AG04449 (cell line): ENCODE results near the gene GNB2.

ENCODE experiments used
- CTCF ChIA-PET: fragments of 350-600 bp; formaldehyde crosslinking; extraction: SDS; loops from one replicate; lab custom pipeline; 2021; ENCODE audit warnings: antibody characterized with exemption; lab: Yijun Ruan, JAX
- POLR2A ChIA-PET: fragments of 400-600, 350-600 bp; formaldehyde crosslinking; extraction: SDS; loops from one replicate; lab custom pipeline; 2020; ENCODE audit warnings: antibody characterized with exemption, inconsistent platforms; lab: Yijun Ruan, JAX
- DNase-seq: peaks from one replicate; pipeline ENCODE4 v3.0.0-alpha.2; 2010; ENCODE audit warnings: low read depth, low spot score
- H3K4me3 ChIP-seq: 2 replicates; pipeline ENCODE4 v1.5.1; 2011; ENCODE audit warnings: low read depth, mild to moderate bottlenecking, control low read depth, low read length
- TF ChIP-seq, protein P1 (sequence below): IDR thresholded peaks from one replicate; pipeline ENCODE4 v1.5.1; 2011; ENCODE audit warnings: mild to moderate bottlenecking, moderate library complexity, low read length, control low read depth, inconsistent platforms; ENCODE audit not compliant: insufficient read depth; ENCODE audit errors: missing control alignments

GNB2 gene

DNA sequence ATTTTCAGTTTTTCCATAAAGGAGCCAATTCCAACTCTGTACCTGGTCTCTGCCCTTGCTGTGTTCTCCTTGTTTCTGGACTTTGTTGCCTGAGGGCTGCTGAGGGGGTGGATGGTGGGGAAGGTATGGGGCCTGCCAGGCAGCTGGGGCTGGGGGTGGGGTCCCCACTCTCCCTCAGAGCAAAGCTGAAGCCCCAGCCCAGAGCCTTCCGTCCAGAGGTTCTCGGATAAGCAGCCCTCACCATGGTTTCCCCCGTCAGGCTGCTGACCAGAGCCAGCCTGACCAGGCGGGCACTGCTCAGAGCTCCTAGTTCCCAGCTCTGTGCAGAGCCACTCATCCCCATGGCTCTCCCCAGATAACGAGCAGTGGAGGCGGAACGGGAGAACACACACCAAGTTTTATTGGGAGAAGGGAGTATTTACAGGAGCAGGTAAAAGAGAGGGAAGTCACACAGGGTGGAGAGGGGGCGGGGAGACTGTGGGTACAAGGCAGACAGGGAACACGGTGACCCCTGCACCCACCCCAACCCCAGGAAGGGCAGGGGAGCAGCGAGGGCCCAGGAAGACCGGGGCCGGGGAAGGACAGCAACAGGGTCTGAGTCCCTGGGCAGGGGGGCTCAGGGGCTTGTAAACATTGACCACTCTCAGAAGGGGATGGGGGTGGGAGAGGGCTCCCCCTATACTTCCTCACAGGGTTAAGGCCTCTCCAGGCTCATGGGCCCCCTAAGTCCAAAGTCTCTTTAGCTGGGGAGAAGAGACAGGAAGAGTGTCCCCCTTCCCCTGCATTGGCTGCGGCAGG lies 5.8 kb downstream of the GNB2 start:
- no peak for DNase-seq
- ChIA-PET CTCF (interaction anchor here (1.3 to 9.0 kb wide), 3 partner anchors 12 to 115 kb away, joined by 6 to 180 read pairs (median 7); partner anchors contain the start of gene GIGYF1), POLR2A (interaction anchor here (0.7 kb wide), 1 partner anchor 337 kb away, joined by 3 read pairs; no protein-coding TSS in a partner anchor)
- TF ChIP-seq, protein P1, sequence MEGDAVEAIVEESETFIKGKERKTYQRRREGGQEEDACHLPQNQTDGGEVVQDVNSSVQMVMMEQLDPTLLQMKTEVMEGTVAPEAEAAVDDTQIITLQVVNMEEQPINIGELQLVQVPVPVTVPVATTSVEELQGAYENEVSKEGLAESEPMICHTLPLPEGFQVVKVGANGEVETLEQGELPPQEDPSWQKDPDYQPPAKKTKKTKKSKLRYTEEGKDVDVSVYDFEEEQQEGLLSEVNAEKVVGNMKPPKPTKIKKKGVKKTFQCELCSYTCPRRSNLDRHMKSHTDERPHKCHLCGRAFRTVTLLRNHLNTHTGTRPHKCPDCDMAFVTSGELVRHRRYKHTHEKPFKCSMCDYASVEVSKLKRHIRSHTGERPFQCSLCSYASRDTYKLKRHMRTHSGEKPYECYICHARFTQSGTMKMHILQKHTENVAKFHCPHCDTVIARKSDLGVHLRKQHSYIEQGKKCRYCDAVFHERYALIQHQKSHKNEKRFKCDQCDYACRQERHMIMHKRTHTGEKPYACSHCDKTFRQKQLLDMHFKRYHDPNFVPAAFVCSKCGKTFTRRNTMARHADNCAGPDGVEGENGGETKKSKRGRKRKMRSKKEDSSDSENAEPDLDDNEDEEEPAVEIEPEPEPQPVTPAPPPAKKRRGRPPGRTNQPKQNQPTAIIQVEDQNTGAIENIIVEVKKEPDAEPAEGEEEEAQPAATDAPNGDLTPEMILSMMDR = no peak
- no peak overlapping the region for H3K4me3 ChIP-seq

DNA sequence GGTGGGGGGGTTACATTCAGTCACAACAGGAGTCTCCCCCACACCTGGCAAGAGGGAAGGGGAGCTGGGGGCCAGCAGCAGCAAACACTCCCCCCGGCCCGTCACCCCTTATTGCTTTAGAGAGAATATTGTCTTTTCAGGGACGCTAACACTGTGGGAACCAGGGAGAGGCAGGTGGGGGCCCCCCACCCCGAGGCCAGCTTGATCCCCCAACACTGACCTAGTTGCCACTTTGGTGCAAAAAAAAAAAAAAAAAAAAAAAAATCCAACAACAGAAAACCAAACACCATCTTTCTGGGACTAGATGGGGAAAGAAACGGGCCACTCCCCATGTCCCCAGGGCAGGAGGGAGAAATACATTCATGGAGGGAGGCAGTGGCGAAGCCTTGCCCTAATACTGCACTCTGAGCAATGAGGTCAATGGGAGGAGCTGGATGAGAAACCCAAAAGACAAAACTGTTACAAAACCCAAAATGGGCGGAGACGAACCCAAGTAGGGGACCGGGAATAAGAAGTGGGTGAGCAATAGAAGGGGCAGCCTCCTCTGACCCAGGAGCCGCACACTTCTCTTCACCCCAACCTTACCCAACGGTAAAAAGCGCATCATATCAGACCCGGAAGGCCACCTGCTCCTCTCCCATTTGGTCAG lies 6.5 kb downstream of the GNB2 start:
- TF ChIP-seq, protein P1 = no peak
- DNase-seq = no peak
- ChIA-PET POLR2A (interaction anchor here (0.7 kb wide), 1 partner anchor 337 kb away, joined by 3 read pairs; no protein-coding TSS in a partner anchor), CTCF (interaction anchor here (0.8 to 9.0 kb wide), 3 partner anchors 11 to 91 kb away, joined by 3 to 180 read pairs (median 7); partner anchors contain the start of gene GIGYF1)
- no peak overlapping the region for H3K4me3 ChIP-seq

DNA sequence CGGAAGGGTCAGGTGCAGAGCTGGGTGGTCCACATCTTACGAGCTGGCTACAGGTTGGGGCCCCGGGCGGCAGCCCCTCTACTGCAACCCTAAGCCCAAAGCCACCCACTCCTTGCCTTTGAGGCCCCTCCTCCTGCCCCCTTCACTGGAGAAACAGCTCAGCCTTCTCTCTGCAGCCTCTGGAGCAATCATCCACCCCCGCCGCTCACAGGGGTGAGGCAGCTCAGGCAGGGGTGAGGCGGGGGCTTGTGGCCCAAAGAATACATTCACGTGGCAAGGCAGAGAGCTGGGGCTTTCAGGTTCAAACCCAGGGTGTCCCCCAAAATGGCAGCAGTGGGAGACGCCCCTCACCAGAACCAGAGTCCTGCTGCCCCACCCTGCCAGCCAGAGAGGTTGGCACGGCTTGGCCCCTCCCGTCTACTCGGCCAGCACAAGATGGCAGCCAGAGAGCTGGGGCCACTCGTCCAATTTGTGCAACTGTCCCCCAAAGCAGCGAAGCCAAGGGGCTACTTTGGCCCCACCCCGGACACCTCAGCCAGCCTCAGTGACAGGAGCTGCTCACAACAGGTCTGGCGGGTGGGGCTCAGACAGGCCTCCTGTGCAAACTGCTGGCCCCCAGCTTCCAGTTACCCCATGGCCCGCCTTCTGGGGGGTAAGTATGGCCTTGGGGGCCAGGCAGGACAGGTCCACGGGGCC lies 7.2 kb downstream of the GNB2 start:
- no peak overlapping the region for H3K4me3 ChIP-seq
- no peak for DNase-seq
- ChIA-PET CTCF (interaction anchor here (0.8 to 9.0 kb wide), 6 partner anchors 10 to 114 kb away, joined by 3 to 180 read pairs (median 5); partner anchors contain the start of genes GIGYF1 and POP7), POLR2A (interaction anchor here (0.7 kb wide), 1 partner anchor 134 kb away, joined by 3 read pairs; no protein-coding TSS in a partner anchor)
- TF ChIP-seq, protein P1 = no peak

DNA sequence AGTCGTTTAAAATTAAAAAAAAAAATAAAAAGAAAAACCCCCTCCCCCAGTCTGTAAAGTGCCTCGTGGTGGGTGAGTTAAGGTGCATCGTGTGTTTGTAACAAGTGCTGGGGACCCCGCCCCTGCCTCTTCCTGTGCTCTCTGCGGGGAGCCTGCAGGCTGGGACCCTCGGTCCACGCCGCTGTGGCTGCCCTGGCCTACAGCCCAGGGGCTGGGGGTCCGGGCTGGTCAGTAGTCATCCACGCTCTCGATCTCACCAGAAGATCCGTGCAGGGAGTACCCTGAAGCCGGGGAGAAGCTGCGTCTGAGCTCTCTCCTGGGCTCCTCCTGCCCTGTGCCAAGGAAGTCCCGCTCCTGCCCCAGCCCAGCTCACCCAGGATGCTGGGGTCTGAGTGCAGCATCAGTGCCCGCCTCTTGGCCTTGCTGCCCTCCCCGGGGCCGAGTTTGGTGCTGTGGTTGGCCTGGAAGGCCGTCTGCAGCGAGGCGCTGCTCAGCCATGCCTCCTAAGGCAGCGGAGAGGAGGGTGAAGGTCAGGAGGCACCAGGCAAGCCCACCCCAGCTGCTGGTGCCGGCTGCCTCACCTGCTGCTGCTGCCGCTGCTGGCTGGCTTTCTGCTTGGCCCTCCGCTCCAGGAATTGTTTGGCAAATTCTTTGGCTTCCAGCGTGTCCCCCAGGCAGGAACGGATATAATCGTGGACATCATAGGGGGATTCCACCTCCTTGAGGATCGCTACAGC lies 8.1 kb downstream of the GNB2 start:
- TF ChIP-seq, protein P1 = no peak
- no peak overlapping the region for H3K4me3 ChIP-seq
- ChIA-PET POLR2A (interaction anchor here (1.3 to 2.0 kb wide), 2 partner anchors 9 to 24 kb away, joined by 3 to 5 read pairs; partner anchors contain the start of gene POP7), CTCF (interaction anchor here (0.9 to 9.0 kb wide), 4 partner anchors 10 to 115 kb away, joined by 3 to 180 read pairs (median 5); partner anchors contain the start of genes GIGYF1 and POP7)
- no peak for DNase-seq

DNA sequence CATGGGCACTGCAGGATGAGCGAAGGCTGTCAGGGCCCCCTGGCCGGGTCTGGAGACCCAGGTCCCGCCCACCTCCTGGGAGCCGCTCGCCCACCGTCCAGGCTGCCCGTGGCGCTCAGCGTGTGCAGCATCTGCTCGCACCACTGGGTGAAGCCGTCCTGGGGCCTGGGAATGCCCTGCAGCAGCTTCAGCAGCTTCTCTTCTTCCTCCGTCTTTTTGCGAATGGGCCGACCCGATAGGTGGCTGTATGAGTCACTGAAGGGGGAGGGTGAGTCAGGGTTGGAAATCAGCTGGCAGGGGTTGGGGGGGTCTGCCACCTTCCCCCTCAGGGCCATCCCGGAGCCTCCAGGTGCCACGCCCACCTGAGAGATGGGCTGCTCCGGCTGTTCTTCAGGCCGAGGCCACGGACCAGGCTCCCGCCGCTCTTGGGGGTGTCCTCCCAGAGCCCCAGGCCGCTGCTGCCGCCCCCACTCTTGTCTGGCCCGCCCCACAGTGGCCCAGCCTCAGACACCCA lies 8.7 kb downstream of the GNB2 start:
- ChIA-PET POLR2A (interaction anchor here (1.3 to 2.0 kb wide), 3 partner anchors 8 to 23 kb away, joined by 3 to 5 read pairs (median 3); partner anchors contain the start of gene POP7), CTCF (interaction anchor here (0.5 to 9.0 kb wide), 6 partner anchors 9 to 248 kb away, joined by 3 to 180 read pairs (median 4); partner anchors contain the start of genes GIGYF1 and POP7)
- H3K4me3 ChIP-seq = no peak overlapping the region
- TF ChIP-seq, protein P1 = no peak
- no peak for DNase-seq
